Lower leg skin (tissue), 3 donors: ENCODE results near the gene PPIL6.

ENCODE experiments used
- POLR2A ChIP-seq, 2 donors: fragments of 450-650 bp; IDR thresholded peaks; one replicate each; pipeline ENCODE4 v1.6.1; 2016 to 2017; ENCODE audit warnings: antibody characterized with exemption in 2 of 2, mild to moderate bottlenecking in 1 of 2, moderate library complexity in 1 of 2
- TF ChIP-seq, protein P1 (sequence below), 3 donors: fragments of 450-650 bp; IDR thresholded peaks; one replicate each; pipeline ENCODE4 v1.5.1; 2016; ENCODE audit warnings: antibody characterized with exemption in 3 of 3, mild to moderate bottlenecking in 3 of 3, moderate library complexity in 2 of 3

DNA sequence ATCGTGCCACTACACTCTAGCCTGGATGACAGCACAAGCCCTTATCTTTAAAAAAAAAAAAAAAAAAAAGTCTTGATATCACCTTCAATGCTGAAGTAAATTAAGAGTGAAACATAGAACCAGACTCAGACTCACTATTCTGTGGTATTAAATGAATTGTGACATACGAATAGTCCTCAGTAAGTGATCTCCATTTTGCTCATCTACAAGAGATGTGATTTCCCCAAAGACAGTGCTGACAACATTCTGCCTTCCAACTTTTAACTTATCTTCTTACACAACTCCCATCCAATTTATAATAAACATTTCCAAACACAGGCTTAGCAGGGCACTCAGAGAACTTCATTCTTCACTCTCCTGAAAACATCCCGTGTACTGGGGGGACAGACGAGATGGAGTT, 34.6 kb upstream of the PPIL6 start:
- no peak for TF ChIP-seq POLR2A (IDR thresholded peaks at IDR 0.05)
- TF ChIP-seq, protein P1, sequence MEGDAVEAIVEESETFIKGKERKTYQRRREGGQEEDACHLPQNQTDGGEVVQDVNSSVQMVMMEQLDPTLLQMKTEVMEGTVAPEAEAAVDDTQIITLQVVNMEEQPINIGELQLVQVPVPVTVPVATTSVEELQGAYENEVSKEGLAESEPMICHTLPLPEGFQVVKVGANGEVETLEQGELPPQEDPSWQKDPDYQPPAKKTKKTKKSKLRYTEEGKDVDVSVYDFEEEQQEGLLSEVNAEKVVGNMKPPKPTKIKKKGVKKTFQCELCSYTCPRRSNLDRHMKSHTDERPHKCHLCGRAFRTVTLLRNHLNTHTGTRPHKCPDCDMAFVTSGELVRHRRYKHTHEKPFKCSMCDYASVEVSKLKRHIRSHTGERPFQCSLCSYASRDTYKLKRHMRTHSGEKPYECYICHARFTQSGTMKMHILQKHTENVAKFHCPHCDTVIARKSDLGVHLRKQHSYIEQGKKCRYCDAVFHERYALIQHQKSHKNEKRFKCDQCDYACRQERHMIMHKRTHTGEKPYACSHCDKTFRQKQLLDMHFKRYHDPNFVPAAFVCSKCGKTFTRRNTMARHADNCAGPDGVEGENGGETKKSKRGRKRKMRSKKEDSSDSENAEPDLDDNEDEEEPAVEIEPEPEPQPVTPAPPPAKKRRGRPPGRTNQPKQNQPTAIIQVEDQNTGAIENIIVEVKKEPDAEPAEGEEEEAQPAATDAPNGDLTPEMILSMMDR (IDR thresholded peaks at IDR 0.05): no peak
